Measurements from ENCODE around the gene ARHGAP26.
A peak's percentile ranks its signal among the peaks of the same experiment; 100 is the strongest.
"Not testable (repeated sequence)": the region's sequence is repeated elsewhere in the genome, so short reads cannot be mapped to it uniquely, and the experiment has no call there.

ARHGAP26 gene

DNA sequence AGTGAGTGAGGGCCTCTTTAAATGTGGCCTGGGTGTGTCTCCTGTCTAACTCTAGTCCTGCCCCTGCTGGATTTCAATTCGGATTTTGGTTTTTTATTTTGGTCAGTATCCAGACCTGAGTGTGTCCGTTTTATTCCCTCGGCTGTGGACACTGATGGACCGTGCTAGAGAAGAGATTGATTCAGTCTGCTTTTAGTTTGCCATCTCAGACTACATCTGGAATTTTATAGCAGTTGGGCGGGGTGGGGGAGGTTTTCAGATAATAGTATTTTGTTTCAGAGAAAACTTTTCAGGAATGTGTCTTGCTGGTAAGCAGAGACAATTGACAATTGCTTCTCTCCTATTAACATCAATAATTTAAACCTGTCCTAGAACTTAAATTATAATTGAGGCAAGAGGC is 308.1 kb downstream of the ARHGAP26 start:
- no peaks in the 10 kb centered on the region for H3K36me3 ChIP-seq (ENCODE audit: insufficient read depth, low read length)

GRCh38 chr5:143078971-143079370 is 308.8 kb downstream of the ARHGAP26 start:
- Histone ChIP-seq H3K9me3 (ENCODE audit: control insufficient read depth, insufficient read depth, low read length) (no peaks in the 10 kb centered on the region), H3K9ac (ENCODE audit: low read depth, low read length) (no peak overlapping the region), H3K4me1 (ENCODE audit: insufficient read depth, low read length) (peaks cover 6% of the 10 kb centered on the region; the same call in 1 of the 2 replicates), H3K36me3 (ENCODE audit: insufficient read depth, low read length) (no peaks in the 10 kb centered on the region)

More for the DNA sequence above, 308.1 kb downstream of the ARHGAP26 start:
- no peak overlapping the region for H3K9ac ChIP-seq (ENCODE audit: low read depth, low read length)
- H3K9me3 ChIP-seq (ENCODE audit: control insufficient read depth, insufficient read depth, low read length) = no peaks in the 10 kb centered on the region
- peaks cover 6% of the 10 kb centered on the region; the same call in 1 of the 2 replicates for H3K4me1 ChIP-seq (ENCODE audit: insufficient read depth, low read length)

GRCh38 chr5:143080407-143080806 is 310.2 kb downstream of the ARHGAP26 start:
- H3K4me1 ChIP-seq (ENCODE audit: insufficient read depth, low read length) = peaks cover 6% of the 10 kb centered on the region; the same call in 1 of the 2 replicates
- no peaks in the 10 kb centered on the region for H3K9me3 ChIP-seq (ENCODE audit: control insufficient read depth, insufficient read depth, low read length)
- H3K36me3 ChIP-seq (ENCODE audit: insufficient read depth, low read length) = no peaks in the 10 kb centered on the region
- H3K9ac ChIP-seq (ENCODE audit: low read depth, low read length) = no peak overlapping the region

DNA sequence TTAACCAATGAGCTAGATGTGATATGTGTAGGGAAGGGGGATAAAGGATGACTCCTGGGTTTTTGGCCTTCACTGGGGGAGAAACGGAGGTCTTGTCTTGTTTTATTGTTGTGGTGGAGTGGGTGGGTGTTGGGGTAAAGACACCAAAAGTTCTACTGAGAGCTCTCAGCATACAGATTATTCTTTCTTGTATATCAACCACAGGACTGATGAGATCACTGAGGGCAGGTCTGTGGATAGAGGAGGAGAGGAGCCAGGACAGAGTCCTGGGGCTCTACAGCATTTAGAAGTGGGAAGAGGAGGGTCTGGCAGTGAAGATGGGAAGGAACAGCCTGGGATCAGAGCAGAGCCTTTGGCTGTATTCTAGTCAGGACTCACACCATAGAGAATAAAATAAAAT is 310.8 kb downstream of the ARHGAP26 start:
- H3K36me3 ChIP-seq (ENCODE audit: insufficient read depth, low read length) = no peaks in the 10 kb centered on the region
- no peaks in the 10 kb centered on the region for H3K9me3 ChIP-seq (ENCODE audit: control insufficient read depth, insufficient read depth, low read length)
- no peak overlapping the region for H3K9ac ChIP-seq (ENCODE audit: low read depth, low read length)
- H3K4me1 ChIP-seq (ENCODE audit: insufficient read depth, low read length) = peaks cover 6% of the 10 kb centered on the region; the same call in 1 of the 2 replicates

GRCh38 chr5:143083006-143083405 is 312.8 kb downstream of the ARHGAP26 start:
- Histone ChIP-seq H3K9ac (ENCODE audit: low read depth, low read length) (no peak overlapping the region), H3K4me1 (ENCODE audit: insufficient read depth, low read length) (peaks cover 7% of the 10 kb centered on the region; the same call in 1 of the 2 replicates), H3K36me3 (ENCODE audit: insufficient read depth, low read length) (no peaks in the 10 kb centered on the region), H3K9me3 (ENCODE audit: control insufficient read depth, insufficient read depth, low read length) (no peaks in the 10 kb centered on the region)

GRCh38 chr5:143084407-143084806 is 314.2 kb downstream of the ARHGAP26 start:
- Histone ChIP-seq H3K36me3 (ENCODE audit: insufficient read depth, low read length) (no peaks in the 10 kb centered on the region), H3K9me3 (ENCODE audit: control insufficient read depth, insufficient read depth, low read length) (no peaks in the 10 kb centered on the region), H3K9ac (ENCODE audit: low read depth, low read length) (no peak overlapping the region), H3K4me1 (ENCODE audit: insufficient read depth, low read length) (peaks cover 6% of the 10 kb centered on the region; the same call in 1 of the 2 replicates)

GRCh38 chr5:143085319-143085917 is 315.2 kb downstream of the ARHGAP26 start:
- Histone ChIP-seq H3K36me3 (ENCODE audit: insufficient read depth, low read length) (no peaks in the 10 kb centered on the region), H3K9ac (ENCODE audit: low read depth, low read length) (no peak overlapping the region)

GRCh38 chr5:143086546-143086907 is 316.4 kb downstream of the ARHGAP26 start:
- no peak overlapping the region for H3K9ac ChIP-seq (ENCODE audit: low read depth, low read length)
- peaks cover 12% of the 10 kb centered on the region for H3K4me1 ChIP-seq (ENCODE audit: insufficient read depth, low read length)
- no peaks in the 10 kb centered on the region for H3K36me3 ChIP-seq (ENCODE audit: insufficient read depth, low read length)
- H3K9me3 ChIP-seq (ENCODE audit: control insufficient read depth, insufficient read depth, low read length) = no peaks in the 10 kb centered on the region

More at GRCh38 chr5:143085319-143085917, 315.2 kb downstream of the ARHGAP26 start:
- H3K9me3 ChIP-seq (ENCODE audit: control insufficient read depth, insufficient read depth, low read length) = no peaks in the 10 kb centered on the region
- H3K4me1 ChIP-seq (ENCODE audit: insufficient read depth, low read length) = peaks cover 7% of the 10 kb centered on the region; the same call in 1 of the 2 replicates

- peaks cover 12% of the 10 kb centered on the region for H3K4me1 ChIP-seq (ENCODE audit: insufficient read depth, low read length)
- H3K9ac ChIP-seq (ENCODE audit: low read depth, low read length) = no peak overlapping the region
- no peaks in the 10 kb centered on the region for H3K36me3 ChIP-seq (ENCODE audit: insufficient read depth, low read length)
- no peaks in the 10 kb centered on the region for H3K9me3 ChIP-seq (ENCODE audit: control insufficient read depth, insufficient read depth, low read length)
Measured at GRCh38 chr5:143086908-143087637, 316.9 kb downstream of the ARHGAP26 start.

DNA sequence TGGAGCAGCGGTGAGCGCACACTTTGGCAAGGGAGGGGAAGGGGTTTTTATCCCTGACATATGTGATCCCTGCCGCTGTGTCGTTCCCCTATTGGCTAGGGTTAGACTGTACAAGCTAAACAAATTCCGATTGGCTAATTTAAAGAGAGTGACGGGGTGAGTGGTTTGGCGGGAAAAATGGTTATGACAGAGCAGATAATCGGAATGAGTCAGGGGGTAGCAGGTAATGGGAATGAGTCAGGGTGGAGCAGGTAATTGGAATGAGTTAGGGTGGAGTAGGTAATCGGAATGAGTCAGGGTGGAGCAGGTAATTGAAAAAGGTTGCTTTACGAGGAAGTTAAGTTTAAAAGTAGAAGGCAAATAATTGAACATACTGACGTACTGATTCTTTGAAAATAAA is 318.5 kb downstream of the ARHGAP26 start:
- H3K36me3 ChIP-seq (ENCODE audit: insufficient read depth, low read length); H3K9ac ChIP-seq (ENCODE audit: low read depth, low read length); H3K9me3 ChIP-seq (ENCODE audit: control insufficient read depth, insufficient read depth, low read length): not testable (repeated sequence)
- H3K4me1 ChIP-seq (ENCODE audit: insufficient read depth, low read length) = peaks cover 25% of the 10 kb centered on the region

DNA sequence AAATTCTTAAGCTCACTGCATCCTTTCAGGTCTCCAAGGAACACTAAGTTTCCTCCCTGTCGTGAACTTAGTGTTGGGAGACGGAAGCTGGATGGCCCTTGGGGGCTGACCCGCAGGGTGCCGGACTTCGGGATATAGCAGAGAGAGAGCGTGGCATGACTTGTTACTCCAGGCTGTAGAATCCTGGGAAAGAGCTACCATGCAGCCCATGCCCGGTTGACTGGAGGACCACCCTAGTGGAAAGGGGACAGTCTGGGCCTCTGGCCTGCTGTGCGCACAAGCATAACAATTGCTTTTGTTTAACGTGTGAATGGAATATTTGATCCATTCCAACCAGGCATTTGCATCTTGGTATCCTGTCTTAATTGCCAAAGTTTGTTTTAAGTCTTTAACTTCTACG is 319.9 kb downstream of the ARHGAP26 start:
- H3K4me1 ChIP-seq (ENCODE audit: insufficient read depth, low read length) = peaks cover 26% of the 10 kb centered on the region
- not testable (repeated sequence) for H3K9ac ChIP-seq (ENCODE audit: low read depth, low read length); H3K36me3 ChIP-seq (ENCODE audit: insufficient read depth, low read length); H3K9me3 ChIP-seq (ENCODE audit: control insufficient read depth, insufficient read depth, low read length)

- peaks cover 20% of the 10 kb centered on the region for H3K4me1 ChIP-seq (ENCODE audit: insufficient read depth, low read length)
- not testable (repeated sequence) for H3K36me3 ChIP-seq (ENCODE audit: insufficient read depth, low read length); H3K9me3 ChIP-seq (ENCODE audit: control insufficient read depth, insufficient read depth, low read length); H3K9ac ChIP-seq (ENCODE audit: low read depth, low read length)
Measured at GRCh38 chr5:143092711-143093451, 322.7 kb downstream of the ARHGAP26 start.

- Histone ChIP-seq H3K9me3 (ENCODE audit: control insufficient read depth, insufficient read depth, low read length) (no peaks in the 10 kb centered on the region), H3K9ac (ENCODE audit: low read depth, low read length) (peak overlapping the region; percentile 61; the same call in 1 of the 2 replicates), H3K36me3 (ENCODE audit: insufficient read depth, low read length) (no peaks in the 10 kb centered on the region), H3K4me1 (ENCODE audit: insufficient read depth, low read length) (peaks cover 20% of the 10 kb centered on the region)
Measured at GRCh38 chr5:143093452-143094086, 323.4 kb downstream of the ARHGAP26 start.

GRCh38 chr5:143094087-143094521 is 323.9 kb downstream of the ARHGAP26 start:
- H3K36me3 ChIP-seq (ENCODE audit: insufficient read depth, low read length) = no peaks in the 10 kb centered on the region
- peak overlapping the region; percentile 61 for H3K9ac ChIP-seq (ENCODE audit: low read depth, low read length)
- peaks cover 20% of the 10 kb centered on the region for H3K4me1 ChIP-seq (ENCODE audit: insufficient read depth, low read length)
- no peaks in the 10 kb centered on the region for H3K9me3 ChIP-seq (ENCODE audit: control insufficient read depth, insufficient read depth, low read length)
